ENCODE results near the gene DPYSL5. TPM values are rescaled to one million over a fixed set of nuclear protein-coding genes. Genes with fewer than 3 reads are reported as not detected.

Gene DPYSL5
- total RNA-seq, 6 experiments from 2014 or later = not detected

DNA sequence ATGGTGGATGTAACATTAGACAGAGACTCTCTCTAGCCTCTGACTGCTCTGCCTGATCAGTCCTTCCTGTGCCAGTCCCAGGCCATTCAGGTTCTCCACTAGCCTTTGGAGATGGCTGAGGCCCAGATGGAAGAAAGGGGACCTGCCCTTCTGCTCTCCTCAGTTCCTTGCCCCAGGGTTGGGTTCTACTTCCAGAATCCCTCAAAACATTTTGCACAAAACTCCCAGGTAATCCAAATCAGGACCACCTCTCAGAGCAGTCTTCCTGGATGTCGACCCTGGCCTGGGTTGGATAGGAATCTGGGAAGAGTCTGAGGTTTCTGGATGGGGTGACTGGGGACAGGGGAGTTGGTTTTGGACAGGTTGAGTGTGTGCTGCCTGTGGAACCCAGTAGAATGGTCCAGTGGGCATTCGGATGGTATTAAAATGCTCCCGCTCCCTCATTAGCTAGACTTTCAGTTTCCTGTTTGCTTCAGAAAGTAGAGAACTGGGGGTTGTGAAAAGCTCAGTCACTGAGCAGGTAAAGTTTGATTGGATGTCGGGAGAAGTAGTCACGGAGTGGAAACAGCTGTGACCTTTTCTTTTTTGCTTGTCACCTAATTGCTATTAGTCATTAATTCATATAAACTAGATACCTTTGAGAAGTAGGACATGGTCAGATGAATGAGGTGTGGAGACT lies 37.9 kb downstream of the DPYSL5 start:
- 67% methylated on average over 5 of the region's 5 CpGs for WGBS (ENCODE audit: insufficient coverage, low coverage, low lambda C conversion rate, missing lambda C conversion rate)

DNA sequence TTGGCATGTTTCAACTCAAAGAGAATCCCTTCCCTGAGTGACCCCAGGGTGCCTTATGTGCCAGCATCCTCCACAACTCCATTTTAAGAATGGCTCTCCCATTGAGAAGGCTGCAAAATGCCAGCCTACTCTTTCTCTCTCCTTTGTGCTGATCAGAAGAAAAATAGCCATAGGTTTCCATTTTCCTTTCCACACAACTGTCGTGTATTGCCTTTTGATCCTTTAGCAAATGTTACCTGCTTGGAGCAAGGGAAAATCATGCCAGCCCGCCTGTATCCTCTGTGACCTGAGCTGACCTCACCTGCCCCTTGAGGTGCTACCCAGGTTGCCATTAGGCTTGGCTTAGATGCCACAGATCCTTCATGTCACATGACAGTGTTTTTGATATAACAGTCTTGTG lies 38.8 kb downstream of the DPYSL5 start:
- TF ChIP-seq, protein P1, sequence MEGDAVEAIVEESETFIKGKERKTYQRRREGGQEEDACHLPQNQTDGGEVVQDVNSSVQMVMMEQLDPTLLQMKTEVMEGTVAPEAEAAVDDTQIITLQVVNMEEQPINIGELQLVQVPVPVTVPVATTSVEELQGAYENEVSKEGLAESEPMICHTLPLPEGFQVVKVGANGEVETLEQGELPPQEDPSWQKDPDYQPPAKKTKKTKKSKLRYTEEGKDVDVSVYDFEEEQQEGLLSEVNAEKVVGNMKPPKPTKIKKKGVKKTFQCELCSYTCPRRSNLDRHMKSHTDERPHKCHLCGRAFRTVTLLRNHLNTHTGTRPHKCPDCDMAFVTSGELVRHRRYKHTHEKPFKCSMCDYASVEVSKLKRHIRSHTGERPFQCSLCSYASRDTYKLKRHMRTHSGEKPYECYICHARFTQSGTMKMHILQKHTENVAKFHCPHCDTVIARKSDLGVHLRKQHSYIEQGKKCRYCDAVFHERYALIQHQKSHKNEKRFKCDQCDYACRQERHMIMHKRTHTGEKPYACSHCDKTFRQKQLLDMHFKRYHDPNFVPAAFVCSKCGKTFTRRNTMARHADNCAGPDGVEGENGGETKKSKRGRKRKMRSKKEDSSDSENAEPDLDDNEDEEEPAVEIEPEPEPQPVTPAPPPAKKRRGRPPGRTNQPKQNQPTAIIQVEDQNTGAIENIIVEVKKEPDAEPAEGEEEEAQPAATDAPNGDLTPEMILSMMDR (IDR thresholded peaks at IDR 0.05) = no peak
- TF ChIP-seq POLR2A (IDR thresholded peaks at IDR 0.05) = no peak
- no peak overlapping the region for H3K27ac ChIP-seq
- no peaks in the 10 kb centered on the region for H3K27me3 ChIP-seq
- DNase-seq = no peak
- intact Hi-C loops (cut with DNase I) = no loop called here
- no peaks in the 10 kb centered on the region for H3K9me3 ChIP-seq
- ATAC-seq = no peak
- 56% methylated on average over 1 of the region's 2 CpGs for WGBS (ENCODE audit: insufficient coverage, low coverage, low lambda C conversion rate, missing lambda C conversion rate)
- H3K4me1 ChIP-seq = no peaks in the 10 kb centered on the region
- H3K36me3 ChIP-seq = no peaks in the 10 kb centered on the region
- H3K4me3 ChIP-seq = no peak overlapping the region

More for the DNA sequence above, 37.9 kb downstream of the DPYSL5 start:
- DNase-seq (no peak), ATAC-seq (no peak)
- H3K27ac ChIP-seq = no peak overlapping the region
- no peaks in the 10 kb centered on the region for H3K9me3 ChIP-seq
- H3K36me3 ChIP-seq = no peaks in the 10 kb centered on the region
- intact Hi-C loops (cut with DNase I) = no loop called here
- no peak overlapping the region for H3K4me3 ChIP-seq
- H3K4me1 ChIP-seq = no peaks in the 10 kb centered on the region
- no peak for TF ChIP-seq POLR2A (IDR thresholded peaks at IDR 0.05)
- TF ChIP-seq, protein P1 (IDR thresholded peaks at IDR 0.05) = no peak
- H3K27me3 ChIP-seq = no peaks in the 10 kb centered on the region

DNA sequence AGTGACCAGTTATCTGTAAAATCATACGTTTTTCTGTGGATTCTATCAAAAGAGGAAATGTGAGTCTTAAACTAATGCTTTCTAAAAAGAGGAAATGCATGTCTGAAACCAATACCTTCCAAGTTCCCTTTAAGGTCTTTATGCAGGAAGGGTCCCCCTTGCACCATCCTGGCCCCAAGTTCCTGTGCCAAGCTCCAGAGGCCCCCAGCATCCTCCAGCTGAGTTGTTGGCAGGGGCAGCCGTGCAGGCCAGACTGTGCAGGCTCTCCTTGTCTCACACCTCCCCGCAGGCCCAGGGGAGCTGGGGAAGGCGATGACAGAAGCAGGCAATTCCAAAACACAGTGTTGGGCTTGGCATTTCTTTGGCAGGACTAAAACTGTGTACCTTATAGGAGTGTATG lies 39.2 kb downstream of the DPYSL5 start:
- no peaks in the 10 kb centered on the region for H3K36me3 ChIP-seq
- no peaks in the 10 kb centered on the region for H3K4me1 ChIP-seq
- TF ChIP-seq, protein P1 (IDR thresholded peaks at IDR 0.05) = no peak
- no peak for TF ChIP-seq POLR2A (IDR thresholded peaks at IDR 0.05)
- H3K27me3 ChIP-seq = no peaks in the 10 kb centered on the region
- no peak overlapping the region for H3K27ac ChIP-seq
- 24% methylated on average over 3 of the region's 4 CpGs for WGBS (ENCODE audit: insufficient coverage, low coverage, low lambda C conversion rate, missing lambda C conversion rate)
- ATAC-seq (peak in 1 of 4 donors; percentile 27), DNase-seq (no peak)
- intact Hi-C loops (cut with DNase I) = no loop called here
- H3K9me3 ChIP-seq = no peaks in the 10 kb centered on the region
- H3K4me3 ChIP-seq = no peak overlapping the region

DNA sequence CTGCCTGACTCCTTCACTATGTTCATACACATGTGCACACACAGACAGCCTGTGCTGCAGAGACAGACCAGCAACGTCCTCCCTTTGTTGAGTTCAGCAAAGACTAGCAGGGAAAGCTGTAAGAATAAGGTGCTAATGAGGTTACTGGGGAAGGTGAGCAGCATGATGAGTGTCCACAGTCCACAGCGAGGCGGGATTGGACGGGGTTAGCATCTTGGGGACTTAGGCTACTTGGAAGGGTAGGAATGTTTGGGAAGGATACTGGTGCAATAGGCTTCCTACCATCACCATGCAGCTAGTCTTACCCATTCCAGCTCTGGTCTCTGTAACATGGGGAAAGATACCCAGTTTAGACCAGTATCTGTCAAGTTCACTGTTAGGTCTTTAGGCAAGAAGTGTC lies 41.9 kb downstream of the DPYSL5 start:
- Histone ChIP-seq H3K4me1 (no peaks in the 10 kb centered on the region), H3K36me3 (no peaks in the 10 kb centered on the region), H3K27ac (no peak overlapping the region), H3K9me3 (no peaks in the 10 kb centered on the region), H3K27me3 (no peaks in the 10 kb centered on the region), H3K4me3 (no peak overlapping the region)
- DNase-seq = no peak
- TF ChIP-seq, protein P1 (IDR thresholded peaks at IDR 0.05) = no peak
- no peak for TF ChIP-seq POLR2A (IDR thresholded peaks at IDR 0.05)
- WGBS (ENCODE audit: insufficient coverage, low coverage, low lambda C conversion rate, missing lambda C conversion rate) = 80% methylated on average over 1 of the region's 4 CpGs
- no peak for ATAC-seq
- intact Hi-C loops (cut with DNase I) = no loop called here

All from right lobe of liver (tissue), 6 donors.